ENCODE data around the gene SERPING1.

SERPING1 gene

GRCh38 chr11:57641011-57641807, 43.7 kb downstream of the SERPING1 start:
- Histone ChIP-seq H3K9me3 (ENCODE audit: severe bottlenecking) (no peaks in the 10 kb centered on the region), H3K4me1 (ENCODE audit: insufficient read depth, poor library complexity, severe bottlenecking) (peaks cover 16% of the 10 kb centered on the region), H3K27ac (ENCODE audit: poor library complexity, severe bottlenecking) (peak overlapping the region; percentile 83), H3K4me3 (ENCODE audit: severe bottlenecking) (no peak overlapping the region), H3K27me3 (ENCODE audit: insufficient read depth, poor library complexity, severe bottlenecking) (no peaks in the 10 kb centered on the region), H3K36me3 (ENCODE audit: low read depth) (no peaks in the 10 kb centered on the region; the same call in 1 of the 2 replicates)
- ATAC-seq (ENCODE audit: low read depth) (no peak), DNase-seq (ENCODE audit: low spot score) (no peak)
- TF ChIP-seq CTCF (IDR thresholded peaks at IDR 0.05; ENCODE audit: poor library complexity, severe bottlenecking) = peak; percentile 76

GRCh38 chr11:57643802-57644201, 46.3 kb downstream of the SERPING1 start:
- H3K27me3 ChIP-seq (ENCODE audit: insufficient read depth, poor library complexity, severe bottlenecking) = peaks cover 22% of the 10 kb centered on the region
- H3K36me3 ChIP-seq (ENCODE audit: low read depth) = no peaks in the 10 kb centered on the region; the same call in 1 of the 2 replicates
- DNase-seq (ENCODE audit: low spot score) = no peak
- H3K27ac ChIP-seq (ENCODE audit: poor library complexity, severe bottlenecking) = no peak overlapping the region
- H3K9me3 ChIP-seq (ENCODE audit: severe bottlenecking) = no peaks in the 10 kb centered on the region
- no peak for ATAC-seq (ENCODE audit: low read depth)
- no peak for TF ChIP-seq CTCF (IDR thresholded peaks at IDR 0.05; ENCODE audit: poor library complexity, severe bottlenecking)
- no peak overlapping the region for H3K4me3 ChIP-seq (ENCODE audit: severe bottlenecking)
- peaks cover 10% of the 10 kb centered on the region for H3K4me1 ChIP-seq (ENCODE audit: insufficient read depth, poor library complexity, severe bottlenecking)

- Histone ChIP-seq H3K27me3 (ENCODE audit: insufficient read depth, poor library complexity, severe bottlenecking) (peaks cover 29% of the 10 kb centered on the region), H3K4me3 (ENCODE audit: severe bottlenecking) (no peak overlapping the region), H3K36me3 (ENCODE audit: low read depth) (no peaks in the 10 kb centered on the region; the same call in 1 of the 2 replicates), H3K4me1 (ENCODE audit: insufficient read depth, poor library complexity, severe bottlenecking) (peaks cover 14% of the 10 kb centered on the region), H3K9me3 (ENCODE audit: severe bottlenecking) (no peaks in the 10 kb centered on the region), H3K27ac (ENCODE audit: poor library complexity, severe bottlenecking) (no peak overlapping the region)
- peak; percentile 54 for ATAC-seq (ENCODE audit: low read depth)
- no peak for DNase-seq (ENCODE audit: low spot score)
- TF ChIP-seq CTCF (IDR thresholded peaks at IDR 0.05; ENCODE audit: poor library complexity, severe bottlenecking) = peak; percentile 91
These were observed 47.5 kb downstream of the SERPING1 start for GRCh38 chr11:57644748-57645688.

- no peak for TF ChIP-seq CTCF (IDR thresholded peaks at IDR 0.05; ENCODE audit: poor library complexity, severe bottlenecking)
- H3K4me1 ChIP-seq (ENCODE audit: insufficient read depth, poor library complexity, severe bottlenecking) = peaks cover 14% of the 10 kb centered on the region
- peak; percentile 1; the same call in 1 of the 3 replicates for ATAC-seq (ENCODE audit: low read depth)
- H3K36me3 ChIP-seq (ENCODE audit: low read depth) = no peaks in the 10 kb centered on the region; the same call in 1 of the 2 replicates
- no peak overlapping the region for H3K27ac ChIP-seq (ENCODE audit: poor library complexity, severe bottlenecking)
- H3K4me3 ChIP-seq (ENCODE audit: severe bottlenecking) = no peak overlapping the region
- no peaks in the 10 kb centered on the region for H3K9me3 ChIP-seq (ENCODE audit: severe bottlenecking)
- peaks cover 29% of the 10 kb centered on the region for H3K27me3 ChIP-seq (ENCODE audit: insufficient read depth, poor library complexity, severe bottlenecking)
- no peak for DNase-seq (ENCODE audit: low spot score)
These were observed 48.2 kb downstream of the SERPING1 start for GRCh38 chr11:57645689-57646085.

Data from RWPE2 (cell line).